ENCODE results near the gene DDX1.
A peak's percentile ranks its signal among the peaks of the same experiment; 100 is the strongest.
"Not testable (repeated sequence)": the region's sequence is repeated elsewhere in the genome, so short reads cannot be mapped to it uniquely, and the experiment has no call there.

DDX1 gene

DNA sequence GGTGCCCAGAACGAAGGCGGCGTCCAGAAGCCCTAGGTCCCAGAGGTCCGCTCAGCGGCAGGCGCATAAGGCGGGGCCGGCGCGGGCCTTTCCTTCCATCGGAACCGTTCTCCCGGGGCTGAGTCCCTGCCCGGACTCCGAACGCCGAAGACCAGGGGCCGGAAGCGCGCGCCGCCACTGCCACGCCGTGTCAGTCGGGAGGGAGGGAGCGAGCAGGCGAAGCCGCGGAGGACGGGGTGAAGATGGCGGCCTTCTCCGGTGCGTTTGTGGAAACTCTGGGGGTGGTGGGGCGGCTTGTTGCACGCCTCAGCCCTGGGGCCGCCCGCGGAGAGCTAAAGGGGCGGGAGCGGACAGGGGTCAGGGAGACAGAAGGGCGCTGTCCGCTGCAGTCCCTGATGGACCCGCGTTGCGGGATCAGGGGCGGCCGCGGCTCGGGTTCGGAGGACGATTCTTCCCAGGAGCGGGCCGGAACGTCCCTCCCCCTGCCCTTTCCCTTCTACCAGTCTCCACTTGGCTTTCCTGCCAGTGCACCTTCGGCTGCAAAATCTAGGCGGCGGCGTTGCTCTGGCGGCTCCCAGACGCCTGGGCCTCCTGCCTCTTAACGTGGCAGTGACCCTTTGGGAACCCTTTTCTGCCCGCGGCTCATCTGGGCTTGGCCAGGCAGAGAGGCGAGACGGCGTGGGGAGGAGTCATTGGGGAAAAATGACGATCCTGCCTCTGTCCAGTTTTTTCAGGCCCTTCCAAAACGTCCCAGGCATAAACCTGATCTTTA is at the start of gene DDX1:
DDX1 (plus strand) TSS at position 177 of the 772 bp plus-strand sequence; CDS start at position 243, 66 bp downstream.
- DNase-seq (ENCODE audit: low spot score): peak; percentile 86

- not testable (repeated sequence) for DNase-seq (ENCODE audit: low spot score)
Measured at GRCh38 chr2:15542269-15542668, 49.4 kb upstream of the DDX1 start.

- no peak for DNase-seq (ENCODE audit: low spot score)
Measured at GRCh38 chr2:15543053-15543452, 48.6 kb upstream of the DDX1 start.

GRCh38 chr2:15543541-15543940 is 48.1 kb upstream of the DDX1 start:
- no peak for DNase-seq (ENCODE audit: low spot score)

- no peak for DNase-seq (ENCODE audit: low spot score)
Measured at GRCh38 chr2:15544227-15544626, 47.4 kb upstream of the DDX1 start.

DNA sequence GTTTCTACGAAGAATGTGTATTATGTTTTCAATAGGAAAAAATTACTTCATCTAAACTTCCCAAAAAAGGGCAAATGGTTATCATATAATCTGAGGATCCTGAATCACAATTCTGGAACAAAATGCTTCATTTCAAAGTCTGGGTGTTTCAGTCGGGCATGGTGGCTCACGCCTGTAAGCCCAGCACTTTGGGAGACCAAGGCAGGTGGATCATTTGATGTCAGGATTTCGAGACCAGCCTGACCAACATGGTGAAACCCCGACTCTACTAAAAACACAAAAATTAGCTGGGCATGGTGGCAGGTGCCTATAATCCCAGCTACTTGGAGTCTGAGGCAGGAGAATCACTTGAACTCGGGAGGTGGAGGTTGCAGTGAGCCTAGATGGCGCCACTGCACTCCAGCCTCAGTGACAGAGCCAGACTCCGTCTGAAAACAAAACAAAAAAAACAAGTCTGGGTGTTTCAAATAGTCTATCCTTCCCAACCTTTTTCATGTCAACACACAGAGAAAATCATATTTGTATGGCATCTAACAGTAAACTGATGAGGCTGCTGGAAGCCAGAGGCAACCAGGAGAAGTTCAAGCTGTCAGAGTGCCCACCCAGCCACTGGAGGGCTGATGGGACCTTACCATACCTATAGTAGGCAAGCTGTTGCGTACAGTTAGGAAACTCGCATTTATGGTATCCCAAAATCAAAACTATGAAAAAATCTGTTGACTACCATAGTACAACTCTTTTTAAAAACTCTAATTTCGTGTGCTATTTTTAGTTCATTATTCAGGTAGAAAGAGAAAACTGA is 45.2 kb upstream of the DDX1 start:
- no peak for DNase-seq (ENCODE audit: low spot score)

GRCh38 chr2:15547115-15547876 is 44.4 kb upstream of the DDX1 start:
- no peak for DNase-seq (ENCODE audit: low spot score)

DNA sequence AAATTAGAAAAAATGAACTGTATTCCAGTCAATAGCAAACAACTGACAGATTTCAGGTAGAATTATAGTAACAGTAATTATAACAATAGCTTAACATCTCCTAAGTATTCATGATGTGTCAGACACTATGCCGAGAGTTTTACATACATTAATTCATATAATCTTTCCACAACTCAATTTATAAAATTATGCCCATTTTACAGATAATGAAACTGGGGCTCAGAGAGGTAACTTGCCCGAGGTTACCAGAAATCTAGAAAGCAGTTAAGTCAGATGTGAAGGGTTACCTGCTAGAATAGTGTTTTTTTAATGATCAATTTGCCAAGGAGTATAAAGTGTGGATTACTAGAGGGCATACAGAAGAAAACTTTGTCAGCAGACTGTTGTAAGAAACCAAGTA is 42.7 kb upstream of the DDX1 start:
- no peak for DNase-seq (ENCODE audit: low spot score)

GRCh38 chr2:15553519-15553918 is 38.1 kb upstream of the DDX1 start:
- DNase-seq (ENCODE audit: low spot score): no peak

DNA sequence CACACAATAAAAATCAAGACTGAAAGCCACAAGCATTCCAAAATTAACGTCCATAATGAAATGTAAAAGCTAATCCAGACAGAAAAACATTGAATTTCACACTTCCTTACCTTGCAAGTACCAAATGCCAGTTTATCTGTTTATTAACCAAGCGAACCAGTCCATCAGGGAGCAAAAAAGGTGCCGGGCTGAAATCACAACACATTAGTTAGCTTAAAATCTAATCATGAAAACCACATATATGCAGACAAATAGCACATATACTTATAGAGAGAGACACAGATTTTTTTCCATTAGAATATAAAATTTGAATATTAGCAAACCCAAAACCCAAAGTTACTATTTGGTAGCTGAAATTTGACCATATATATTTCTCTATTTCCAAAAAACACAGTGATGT is 37.7 kb upstream of the DDX1 start:
- no peak for DNase-seq (ENCODE audit: low spot score)

DNA sequence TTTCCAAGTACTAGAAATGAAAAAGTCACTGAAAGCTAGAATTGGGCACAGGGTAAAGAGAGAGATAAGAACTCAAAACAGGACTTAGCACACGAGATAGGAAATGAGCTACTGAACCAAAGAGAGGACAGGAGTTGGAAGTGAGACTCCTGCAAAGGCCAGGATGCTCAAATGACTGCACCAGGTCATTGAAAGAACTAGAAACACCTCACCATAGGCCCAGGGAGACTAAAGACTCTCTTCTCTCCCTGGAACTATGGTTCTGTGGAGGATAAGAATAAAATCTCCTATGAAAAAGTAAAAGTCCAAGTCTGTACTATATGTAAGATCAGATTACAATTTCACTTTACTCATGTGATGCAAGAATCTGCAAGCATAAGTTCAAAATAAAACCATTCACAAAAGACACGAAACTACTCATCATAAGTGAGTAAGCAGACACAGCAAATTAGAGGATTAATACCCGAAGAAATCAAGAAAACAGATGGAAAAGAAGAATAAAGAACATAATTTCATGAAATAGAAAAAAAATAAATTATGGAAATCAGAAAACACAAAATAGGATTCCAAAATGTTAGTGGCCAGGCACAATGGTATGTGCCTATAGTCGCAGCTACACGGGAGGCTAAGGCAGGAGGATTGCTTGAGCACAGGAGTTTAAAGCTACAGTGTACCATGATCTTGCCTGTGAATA is 37.0 kb upstream of the DDX1 start:
- DNase-seq (ENCODE audit: low spot score): no peak

DNA sequence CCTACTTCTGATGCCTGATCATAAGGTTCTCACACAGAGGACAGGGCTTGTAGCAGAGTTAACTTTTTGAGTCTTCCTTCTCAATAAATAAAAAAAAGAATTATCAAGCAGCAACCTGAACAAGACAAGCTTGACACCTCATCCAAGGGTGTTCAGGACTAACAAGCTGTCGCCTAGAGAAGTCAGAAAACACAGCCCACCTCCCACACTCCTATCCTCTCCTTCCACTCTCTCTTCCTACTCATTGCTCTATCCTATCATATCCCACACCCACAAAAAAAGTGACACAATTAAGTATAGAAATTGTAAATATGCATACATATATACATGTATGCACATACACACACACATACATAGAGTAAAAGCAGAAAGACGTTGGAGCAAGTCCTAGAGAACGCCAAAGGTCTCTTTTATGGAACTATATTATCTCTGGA is 35.9 kb upstream of the DDX1 start:
- DNase-seq (ENCODE audit: low spot score): no peak

DNA sequence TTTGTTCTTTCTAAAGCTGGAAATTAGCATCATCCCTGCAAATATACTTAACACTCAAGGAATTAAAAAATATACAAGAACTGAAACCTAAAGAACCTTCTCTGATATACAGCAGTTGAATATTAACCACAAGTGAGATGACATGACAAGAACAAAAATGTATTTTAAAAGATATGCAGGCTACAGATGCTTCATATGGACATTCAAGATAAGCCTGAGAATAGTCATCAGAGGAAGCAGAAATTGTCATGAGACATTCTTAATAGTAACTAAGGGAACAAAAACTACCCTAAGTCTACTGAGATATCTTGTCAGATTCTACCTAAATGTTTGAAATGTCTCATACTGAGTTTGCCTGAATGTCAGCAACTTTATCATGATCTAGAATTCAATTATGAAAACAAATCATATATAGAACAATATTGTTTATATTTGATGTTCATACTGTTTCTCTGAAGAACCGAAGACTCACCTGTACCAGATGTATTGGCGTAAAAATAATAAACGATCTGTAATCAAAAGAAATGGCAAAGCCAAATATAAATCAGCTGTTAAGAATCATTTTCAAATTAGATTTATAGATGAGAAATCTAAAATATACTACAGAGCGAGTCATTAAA is 35.2 kb upstream of the DDX1 start:
- no peak for DNase-seq (ENCODE audit: low spot score)

GRCh38 chr2:15557887-15558311 is 33.8 kb upstream of the DDX1 start:
- DNase-seq (ENCODE audit: low spot score): no peak

- DNase-seq (ENCODE audit: low spot score): no peak
Measured at GRCh38 chr2:15559379-15560139, 32.1 kb upstream of the DDX1 start.

DNA sequence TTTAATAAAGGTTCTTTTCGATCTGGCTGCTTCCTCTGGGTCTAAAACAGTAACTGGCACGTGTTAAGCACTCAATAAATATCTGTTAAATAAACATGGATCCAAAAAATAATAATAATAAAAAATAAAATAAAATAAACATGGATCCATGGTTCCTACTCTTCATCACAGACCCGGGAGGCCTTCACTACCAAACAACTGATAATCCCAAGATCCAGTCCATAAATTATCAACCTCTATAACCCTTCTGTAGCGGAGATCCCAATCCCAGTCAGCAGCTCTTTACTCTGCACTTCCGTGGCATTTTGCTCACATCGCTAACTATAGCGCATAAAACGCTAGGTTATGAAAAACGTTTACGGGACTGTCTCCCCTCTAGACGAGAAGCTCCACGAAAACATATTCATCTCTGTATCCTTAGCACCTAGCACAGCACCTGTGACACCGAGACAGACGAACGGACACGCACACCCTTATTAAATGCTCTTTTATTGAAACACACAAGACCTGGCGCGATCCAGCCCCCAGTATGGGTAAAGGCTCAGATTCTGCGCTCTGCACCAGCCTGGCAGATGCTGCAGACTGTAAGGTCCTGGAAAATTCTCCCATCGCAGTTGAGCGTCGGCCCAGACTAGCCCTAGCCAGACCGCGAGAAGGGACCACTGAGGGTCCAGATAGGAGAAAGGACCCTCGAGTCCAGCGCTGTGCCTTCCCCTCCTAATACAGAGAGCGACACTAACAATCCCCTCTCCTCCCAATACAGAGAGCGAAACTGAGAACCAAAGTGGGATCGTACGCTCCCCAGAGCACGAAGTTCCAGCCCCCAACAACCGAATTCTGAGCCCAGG is 31.3 kb upstream of the DDX1 start:
- DNase-seq (ENCODE audit: low spot score): no peak

GRCh38 chr2:15560988-15561573 is 30.6 kb upstream of the DDX1 start, which contains the start of gene NBAS:
Gene NBAS, minus strand, starts transcription at chr2:15561334. Its CDS starts 30 bp downstream, at chr2:15561304.
- peak; percentile 87 for DNase-seq (ENCODE audit: low spot score)

GRCh38 chr2:15561574-15562344 is 29.9 kb upstream of the DDX1 start:
- DNase-seq (ENCODE audit: low spot score): peak; percentile 16

Data from CD4-positive, alpha-beta T cell treated with Interleukin-15 for 4 hours (primary cell).